Stomach (tissue), 4 donors: ENCODE results near the gene LHFPL6.

Source experiments
- CTCF ChIP-seq, 7 experiments: fragments of 450-650 bp in 4 of 7; fragments of 200-600 bp in 3 of 7; sonication (generic) in 3 of 7; IDR thresholded peaks; one replicate each; pipeline ENCODE4 v1.5.1; 2016 to 2019; ENCODE audit warnings: antibody characterized with exemption in 7 of 7, control low read depth in 2 of 7, mild to moderate bottlenecking in 1 of 7
- EP300 ChIP-seq: sonication (generic); formaldehyde crosslinking; IDR thresholded peaks from one replicate; pipeline ENCODE4 v1.6.1; 2017; ENCODE audit warnings: antibody characterized with exemption
- POLR2A ChIP-seq, 4 donors: fragments of 450-650 bp; IDR thresholded peaks; one replicate each; pipeline ENCODE4 v1.6.1; 2016; ENCODE audit warnings: antibody characterized with exemption in 4 of 4, control low read depth in 2 of 4, mild to moderate bottlenecking in 1 of 4, moderate library complexity in 1 of 4
- POLR2AphosphoS5 ChIP-seq, 3 donors: sonication (generic); formaldehyde crosslinking; IDR thresholded peaks; one replicate each; pipeline ENCODE4 v1.6.1; 2016; ENCODE audit warnings: antibody characterized with exemption in 3 of 3

- no peak for TF ChIP-seq POLR2A (IDR thresholded peaks at IDR 0.05)
- TF ChIP-seq CTCF (IDR thresholded peaks at IDR 0.05): no peak
- TF ChIP-seq POLR2AphosphoS5 (IDR thresholded peaks at IDR 0.05): no peak
- no peak for TF ChIP-seq EP300
Measured at GRCh38 chr13:39528661-39528980, 74.4 kb downstream of the LHFPL6 start.
